GM18907 (cell line): ENCODE measurements around the gene SPTLC3.

ENCODE experiments used
- ATAC-seq: cut with Tn5 transposase; IDR thresholded peaks from one replicate; pipeline ENCODE4 v1.9.1; 2021; ENCODE audit warnings: mild to moderate bottlenecking, moderate library complexity; ENCODE audit not compliant: unreplicated experiment

Gene SPTLC3

DNA sequence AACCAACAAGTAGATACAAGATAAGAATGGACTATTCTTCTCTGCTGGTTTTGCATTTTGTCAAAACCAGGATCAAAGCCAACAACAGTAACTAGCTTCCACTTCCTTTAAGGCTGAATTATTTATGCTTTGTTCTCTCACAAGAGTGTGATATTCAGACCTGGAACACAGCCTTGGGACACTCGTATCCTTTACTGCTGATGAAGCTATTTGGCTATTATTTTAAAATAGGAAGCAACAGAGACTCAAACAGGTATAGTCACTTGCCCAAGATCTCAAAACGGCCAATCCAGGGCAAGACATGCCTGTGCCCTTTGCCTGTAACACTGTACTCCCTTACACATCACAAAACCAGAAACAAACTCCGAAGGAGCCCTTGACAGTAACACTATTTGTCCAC, 19.9 kb downstream of the SPTLC3 start:
- ATAC-seq, result no peak

DNA sequence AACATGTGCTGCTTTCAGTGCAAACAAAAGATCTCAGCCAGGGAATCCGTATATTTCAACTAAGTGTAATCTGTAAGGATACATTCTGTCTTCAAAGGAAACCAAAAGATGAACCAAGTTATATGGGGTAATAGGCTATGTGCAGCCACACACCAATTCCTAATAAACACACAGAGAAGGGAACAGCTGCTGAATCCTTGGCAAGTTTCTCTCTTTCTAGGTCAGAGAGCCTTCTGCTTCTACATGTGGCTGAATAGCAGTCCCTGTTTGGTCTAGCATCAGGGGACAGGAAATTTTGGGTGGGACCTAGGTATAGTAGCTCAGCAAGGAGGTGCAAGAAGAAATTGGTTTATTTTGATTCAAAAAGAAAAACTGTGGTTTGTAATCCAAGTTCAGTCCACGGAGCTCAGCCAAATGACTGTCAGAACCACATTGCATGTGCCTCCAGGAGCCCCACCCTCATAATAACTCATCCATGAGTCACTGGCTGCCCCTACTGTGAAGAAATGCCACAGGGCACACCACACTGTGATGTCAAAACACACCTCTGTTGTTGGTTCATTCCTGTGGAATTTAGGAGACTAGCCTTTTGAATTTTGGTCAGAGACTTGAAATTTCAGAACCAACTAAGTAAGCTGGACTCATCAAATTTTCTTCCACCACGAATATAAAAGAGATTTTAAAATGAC, 21.1 kb downstream of the SPTLC3 start:
- no peak for ATAC-seq

DNA sequence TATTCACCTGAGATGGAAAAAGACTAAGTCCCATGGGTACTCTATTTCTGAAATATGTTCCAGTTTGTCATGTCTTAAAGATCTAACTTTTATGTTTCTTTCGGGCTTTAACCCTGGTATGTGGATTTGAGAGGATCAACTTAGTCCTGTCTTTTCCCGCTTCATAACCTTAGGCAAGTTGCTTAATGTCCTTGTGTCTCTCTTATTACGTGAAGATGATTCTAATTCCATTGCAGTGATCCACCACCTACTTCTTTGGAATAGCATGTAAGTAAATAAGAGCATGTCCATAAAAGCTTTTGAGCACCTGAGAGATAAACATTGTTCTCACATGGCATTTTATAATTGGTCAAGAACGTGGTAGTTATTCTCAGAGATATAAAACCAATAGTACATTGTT, 23.0 kb downstream of the SPTLC3 start:
- ATAC-seq, result no peak

DNA sequence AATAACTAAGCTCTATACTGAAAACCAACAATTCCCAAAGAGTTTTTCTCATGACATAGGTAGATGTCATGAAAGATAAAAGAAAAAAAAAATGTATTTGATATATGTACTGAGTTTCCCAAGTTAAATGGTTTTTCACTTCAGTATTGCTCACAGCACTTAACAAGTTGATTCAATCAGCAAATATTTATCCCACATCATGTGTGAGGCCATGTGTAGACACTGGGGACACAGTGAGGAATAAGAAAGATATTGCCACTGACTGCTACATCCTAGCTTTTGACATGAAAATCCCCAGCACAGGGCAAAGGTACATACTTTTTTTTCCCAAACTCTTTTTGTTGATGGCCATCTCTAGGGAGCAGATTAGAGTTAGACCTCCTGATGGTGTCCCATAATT, 25.3 kb downstream of the SPTLC3 start:
- no peak for ATAC-seq

DNA sequence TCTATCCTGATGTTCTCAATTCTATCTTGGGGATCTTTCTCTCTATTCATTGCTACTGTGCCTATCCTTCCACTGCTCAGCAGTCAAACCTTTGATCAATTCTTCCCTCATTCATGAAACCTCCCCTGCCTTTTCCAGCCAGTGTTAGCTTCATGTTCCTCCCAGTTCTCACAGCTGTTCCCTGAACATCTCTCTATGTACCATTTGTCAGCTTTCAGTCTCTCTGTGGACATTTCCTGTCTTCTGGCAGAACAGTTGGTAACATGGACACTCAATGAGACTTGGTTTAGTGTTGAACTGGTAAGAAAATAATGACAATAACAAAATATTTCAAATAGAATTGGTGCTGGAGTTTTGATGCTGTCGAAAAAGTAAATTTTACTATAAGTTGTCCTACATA, 26.2 kb downstream of the SPTLC3 start:
- no peak for ATAC-seq

DNA sequence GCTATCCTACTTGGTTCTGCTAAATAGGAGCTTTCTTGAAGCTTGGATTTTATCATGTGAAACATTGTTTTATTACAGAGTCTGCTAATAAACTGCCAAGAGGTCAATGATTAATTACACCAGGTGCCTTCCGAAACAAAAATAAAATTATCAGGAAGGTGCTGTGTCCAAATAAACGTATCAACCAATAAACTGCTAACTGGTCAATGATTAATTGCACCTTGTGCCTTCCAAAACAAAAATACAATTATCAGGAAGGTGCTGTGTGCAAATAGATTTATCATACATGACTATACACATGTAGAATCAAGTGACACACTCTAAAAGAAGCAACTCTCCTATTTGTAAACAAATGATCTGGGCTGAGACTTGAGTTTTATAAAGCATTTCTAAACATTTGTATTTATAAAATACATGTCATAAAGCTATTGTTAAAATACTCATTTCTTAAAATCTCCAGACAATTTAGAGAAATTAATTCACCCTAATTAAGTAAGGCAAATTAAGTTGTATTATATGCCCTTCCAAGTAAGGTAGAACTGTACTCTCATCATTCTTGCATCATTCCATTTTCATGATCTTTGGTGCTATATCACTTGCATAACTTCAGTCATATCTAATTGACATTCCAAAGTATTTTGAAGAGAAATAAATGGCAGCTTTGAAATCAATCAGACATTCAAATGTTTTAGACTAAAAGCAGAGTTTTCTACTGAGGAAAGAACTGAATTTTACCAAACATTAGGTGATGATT, 26.8 kb downstream of the SPTLC3 start:
- ATAC-seq, result no peak

DNA sequence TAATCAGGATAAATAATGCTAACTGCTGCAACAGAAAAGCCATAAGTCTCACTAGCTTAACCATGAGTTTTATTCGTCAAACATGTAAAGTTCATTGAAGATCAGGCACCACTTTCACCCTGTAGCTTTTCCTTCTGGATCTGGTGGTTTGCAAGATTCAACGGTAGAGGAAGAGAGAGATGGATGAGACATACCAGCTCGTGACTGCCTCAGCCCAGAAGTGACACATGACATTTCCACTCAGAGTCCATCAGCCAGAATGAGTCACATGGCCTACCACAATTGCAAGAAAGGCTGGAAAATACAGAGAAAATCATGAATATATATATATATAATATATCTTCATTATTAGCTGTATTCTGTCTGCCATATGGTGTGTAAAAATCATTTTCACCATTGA, 29.0 kb downstream of the SPTLC3 start:
- no peak for ATAC-seq

DNA sequence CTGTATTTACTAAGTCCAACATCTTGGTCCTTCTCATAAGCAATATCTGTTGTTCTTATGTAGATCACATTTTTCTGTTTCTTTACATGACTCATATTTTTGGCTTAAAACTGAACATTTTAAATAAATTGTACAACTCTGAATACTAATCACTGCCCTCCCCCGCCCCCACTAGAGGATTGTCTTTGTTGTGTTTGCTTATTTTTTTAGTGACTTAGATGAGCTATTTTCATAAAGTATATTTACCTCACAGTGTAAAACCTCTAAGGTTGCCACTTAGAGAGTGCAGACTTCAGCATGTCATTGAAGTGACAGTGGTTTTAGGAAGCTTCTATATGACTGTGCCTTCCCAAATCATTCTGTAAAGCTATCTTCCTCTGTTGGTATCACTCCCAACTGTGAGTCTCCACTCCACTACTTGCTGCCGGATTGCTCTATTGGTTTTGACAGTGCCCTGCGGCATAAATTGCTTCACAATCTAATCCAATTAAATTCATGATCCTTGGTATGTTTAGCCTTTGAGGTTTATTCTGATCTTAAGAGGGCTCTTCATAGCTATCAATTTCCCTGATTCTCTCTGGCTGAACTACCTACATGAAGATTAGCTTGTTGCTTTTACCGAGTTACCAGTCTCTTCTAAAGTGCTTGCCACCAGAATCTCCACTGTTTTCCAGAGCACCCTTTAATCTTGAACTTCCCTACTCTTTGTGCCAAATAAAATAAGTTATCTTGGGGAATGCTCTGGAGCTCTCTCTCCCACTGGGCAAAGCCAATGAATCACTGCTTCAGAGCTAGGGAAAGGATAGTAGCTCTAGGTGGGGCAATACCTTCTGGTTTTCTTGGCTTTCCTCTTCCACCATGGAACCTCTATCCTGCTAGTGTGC, 33.0 kb downstream of the SPTLC3 start:
- no peak for ATAC-seq

DNA sequence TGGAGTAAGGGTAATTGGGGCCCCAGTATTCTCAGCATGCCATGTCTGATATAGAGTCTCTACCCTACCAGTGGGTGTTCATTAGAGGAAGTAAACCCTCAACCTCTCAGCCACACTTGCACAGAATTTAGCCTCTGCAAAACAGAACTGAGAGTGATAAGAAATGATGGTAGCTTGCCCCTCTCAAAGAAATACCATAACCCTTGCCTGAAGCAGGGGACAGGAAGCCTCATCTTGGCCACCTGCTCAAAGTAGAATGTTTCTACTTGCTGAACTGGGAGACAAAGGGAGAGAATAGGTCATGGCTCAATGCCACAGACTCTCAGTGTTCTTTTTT, 33.7 kb downstream of the SPTLC3 start:
- ATAC-seq, result no peak

DNA sequence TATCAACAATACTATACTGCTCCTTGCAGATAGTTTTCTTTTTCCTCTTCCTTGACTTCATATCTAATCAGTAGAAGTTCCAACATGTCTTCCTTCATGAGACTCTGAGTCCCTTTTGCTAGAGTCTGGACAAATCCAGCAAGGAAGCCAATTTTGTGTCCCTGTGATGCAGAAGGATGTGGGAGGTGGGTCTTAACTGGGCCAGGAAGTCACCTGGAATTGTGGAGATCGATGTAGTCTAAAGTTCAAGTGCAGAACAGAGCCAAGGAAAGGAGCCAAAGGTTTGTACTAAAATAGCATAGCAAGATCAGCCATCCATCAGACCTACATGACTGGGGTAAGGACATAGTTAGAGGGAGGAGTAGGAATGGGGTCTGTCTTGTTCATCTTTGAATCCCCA, 37.6 kb downstream of the SPTLC3 start:
- no peak for ATAC-seq

DNA sequence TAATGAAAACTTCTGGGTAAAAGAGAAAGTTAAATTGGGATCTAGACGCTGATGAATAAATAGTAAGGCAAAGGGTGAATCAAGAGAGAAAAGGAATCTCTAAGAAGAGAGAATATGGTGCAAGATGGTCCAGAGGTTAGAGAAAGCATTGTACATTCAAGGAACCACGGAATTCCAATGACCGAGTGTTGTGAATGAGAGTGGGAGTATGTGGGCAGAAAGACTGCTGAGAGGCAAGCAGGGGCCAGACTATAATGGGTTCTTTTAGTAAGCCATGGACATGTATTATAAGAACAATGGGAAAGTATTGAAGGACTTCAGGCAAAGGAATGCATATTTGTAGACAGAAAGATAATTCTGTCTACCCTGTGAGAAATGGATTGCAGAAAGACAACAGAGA, 45.2 kb downstream of the SPTLC3 start:
- ATAC-seq, result no peak

DNA sequence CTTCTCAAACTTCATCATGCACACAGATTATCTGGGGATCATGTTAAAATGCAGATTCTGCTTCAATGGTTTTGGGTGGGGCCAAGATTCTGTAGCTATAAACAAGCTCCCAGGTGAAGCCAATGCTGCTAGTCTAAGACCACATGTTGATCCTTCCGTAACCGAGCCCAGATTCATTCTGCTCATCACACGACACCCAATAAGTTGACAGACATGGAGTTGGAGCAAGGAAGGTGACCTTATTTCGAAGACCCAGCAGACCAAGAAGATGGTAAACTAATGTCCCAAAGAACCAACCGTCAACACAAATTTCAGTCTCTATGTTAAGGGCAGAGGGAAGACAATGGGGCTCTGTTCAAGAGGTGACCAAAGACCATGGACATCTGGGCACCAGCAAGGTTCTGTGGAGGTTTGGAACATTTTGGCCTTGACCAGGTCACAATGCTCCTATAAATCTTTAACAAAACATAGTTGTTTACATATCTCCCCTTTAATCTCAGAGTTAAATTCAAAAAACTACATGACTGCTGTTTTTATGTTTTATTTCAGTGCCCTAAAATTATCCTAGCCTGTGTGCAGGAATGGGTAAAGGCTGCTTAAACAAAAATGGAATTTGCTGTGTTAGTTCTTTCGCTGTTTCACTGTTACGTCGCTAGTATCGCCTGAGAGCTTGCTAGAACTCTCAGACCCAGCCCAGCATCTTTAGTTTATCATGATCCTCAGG, 50.1 kb downstream of the SPTLC3 start:
- ATAC-seq, result no peak

DNA sequence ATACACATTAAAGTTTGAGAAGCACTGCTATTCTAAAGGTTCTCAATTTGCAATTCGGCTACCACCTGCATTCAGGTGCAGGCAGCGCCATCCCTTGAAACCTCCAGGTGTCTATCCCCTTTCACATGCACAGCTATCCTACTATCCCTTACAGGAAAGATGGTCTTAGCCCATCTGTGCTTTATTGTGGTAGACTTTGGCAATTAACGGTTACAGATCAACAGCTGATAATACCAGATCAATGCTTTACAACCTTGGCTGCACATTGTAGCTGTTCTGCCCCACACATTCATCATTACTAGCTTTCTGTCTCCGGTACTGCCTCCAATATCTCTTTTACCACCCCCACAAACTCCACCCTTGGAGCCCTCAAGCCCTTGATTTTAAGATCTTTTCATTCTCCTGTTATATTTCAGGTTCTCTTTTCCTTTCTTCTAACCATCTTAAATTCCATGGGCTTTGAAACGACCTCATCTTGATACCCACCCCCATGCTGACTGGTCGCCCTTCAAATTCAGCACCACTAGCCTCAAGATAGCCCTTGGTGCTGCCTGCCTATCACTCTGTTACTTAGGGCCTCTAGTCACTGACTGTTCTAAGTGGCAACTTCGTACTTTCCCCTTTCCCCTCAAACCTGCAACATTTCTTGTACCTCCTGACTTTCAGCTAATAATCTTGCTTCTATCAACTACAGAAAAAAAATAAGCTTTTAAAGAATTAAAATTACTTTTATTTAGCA, 50.8 kb downstream of the SPTLC3 start:
- ATAC-seq, result no peak

DNA sequence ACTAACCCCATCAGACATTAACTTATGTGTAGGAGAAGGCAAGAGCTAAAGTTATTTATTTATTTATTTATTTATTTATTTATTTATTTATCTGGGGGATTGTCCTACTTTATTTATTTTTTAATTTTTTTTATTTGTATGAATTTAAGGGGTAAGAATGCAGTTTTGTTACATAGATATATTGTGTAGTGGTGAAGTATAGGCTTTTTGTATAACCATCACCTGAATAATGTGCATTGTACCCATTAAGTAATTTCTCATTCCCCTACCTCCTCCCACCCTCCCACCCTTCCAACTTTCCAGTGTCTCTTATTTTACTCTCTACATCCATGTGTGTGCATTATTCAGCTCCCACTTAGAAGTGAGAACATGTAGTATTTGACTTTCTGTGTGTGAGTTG, 51.6 kb downstream of the SPTLC3 start:
- ATAC-seq, result no peak

DNA sequence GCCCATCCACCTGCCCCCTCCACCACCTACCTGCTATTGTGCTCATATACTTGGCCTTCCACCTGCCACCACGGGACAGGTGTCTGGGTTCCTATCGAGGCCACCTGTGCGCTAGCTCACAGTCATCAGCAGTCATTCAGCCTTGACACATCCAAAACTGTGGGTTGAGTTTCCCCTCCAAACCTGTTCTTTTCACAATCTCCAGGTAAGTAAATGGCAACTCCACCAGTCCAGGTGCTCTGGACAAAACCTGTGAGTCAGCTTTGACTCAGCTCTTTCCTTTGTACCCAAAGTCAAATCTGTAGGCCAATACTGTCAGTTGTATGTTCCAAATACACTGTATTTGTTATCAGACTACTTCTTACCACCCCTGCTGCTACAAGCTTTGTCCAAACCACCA, 52.6 kb downstream of the SPTLC3 start:
- no peak for ATAC-seq

DNA sequence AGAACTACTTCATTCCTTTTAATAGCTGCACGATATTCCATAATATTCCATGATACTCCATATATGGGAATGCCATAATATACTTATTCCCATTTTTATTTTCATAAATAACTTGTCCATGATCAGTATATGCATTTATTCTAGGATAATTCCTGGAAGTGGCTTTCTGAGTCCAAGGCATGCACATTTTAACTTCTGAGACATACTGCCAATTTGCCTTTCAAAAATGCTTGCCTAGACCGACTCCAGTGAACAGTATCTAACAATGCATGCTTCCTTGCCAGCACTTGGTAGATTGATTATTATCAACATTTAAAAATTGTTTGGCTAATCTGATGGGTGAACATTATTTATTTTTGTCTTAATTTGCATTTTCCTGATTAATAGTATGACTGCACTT, 54.0 kb downstream of the SPTLC3 start:
- ATAC-seq, result no peak

DNA sequence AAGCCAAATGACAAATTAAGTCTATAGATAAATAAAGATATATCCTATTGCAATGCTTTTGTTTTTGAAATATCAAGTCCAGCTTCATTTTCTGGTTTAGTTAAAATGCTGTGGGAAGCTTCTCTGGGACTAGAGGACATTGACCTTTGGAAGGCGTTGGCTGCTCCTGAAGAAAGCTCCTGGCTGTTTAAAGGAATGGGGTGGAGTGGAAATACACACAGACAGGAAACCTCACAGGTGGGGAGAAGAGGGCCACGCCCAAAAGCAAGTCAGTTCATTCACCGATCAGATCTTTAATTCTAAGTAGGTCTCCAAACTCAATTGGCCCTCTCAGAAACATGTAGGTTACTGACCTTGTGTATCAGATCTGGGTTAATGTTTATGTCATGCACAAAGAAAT, 59.6 kb downstream of the SPTLC3 start:
- ATAC-seq, result no peak

DNA sequence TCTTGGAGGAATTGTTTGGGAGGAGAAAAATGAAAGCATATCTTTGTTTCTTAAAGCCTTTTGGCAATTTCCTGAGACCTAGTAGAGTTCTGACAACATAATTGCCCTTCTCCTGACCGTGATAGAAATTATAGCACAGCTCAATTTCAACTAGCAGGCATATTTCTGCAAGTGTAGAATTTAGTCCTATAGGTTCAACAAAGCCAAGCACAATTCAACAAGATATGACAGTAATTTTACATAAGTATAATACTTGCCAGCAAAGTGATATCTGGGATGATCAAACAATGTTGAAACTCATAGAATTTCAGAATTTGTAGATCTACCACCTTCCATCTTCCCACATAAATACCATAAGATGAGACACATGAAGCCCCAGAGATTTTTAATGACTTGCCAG, 73.1 kb downstream of the SPTLC3 start:
- no peak for ATAC-seq

DNA sequence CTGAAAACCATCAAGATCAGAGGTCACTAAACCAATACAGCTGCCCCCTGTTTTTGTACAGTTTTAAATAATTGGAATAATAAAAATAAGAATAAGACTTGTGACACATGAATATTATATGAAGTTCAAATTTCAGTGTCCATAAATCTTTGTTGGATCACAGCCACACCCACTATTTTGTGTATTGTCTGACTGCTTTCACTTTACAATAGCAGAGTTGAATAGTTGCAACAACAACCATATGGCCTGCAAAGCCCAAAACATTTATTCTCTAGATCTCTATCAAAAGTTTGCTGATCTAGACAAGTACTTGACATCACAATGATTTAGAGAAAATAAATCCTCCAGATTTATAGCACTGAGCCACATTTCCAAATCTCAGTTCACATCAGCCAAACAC, 73.6 kb downstream of the SPTLC3 start:
- no peak for ATAC-seq

DNA sequence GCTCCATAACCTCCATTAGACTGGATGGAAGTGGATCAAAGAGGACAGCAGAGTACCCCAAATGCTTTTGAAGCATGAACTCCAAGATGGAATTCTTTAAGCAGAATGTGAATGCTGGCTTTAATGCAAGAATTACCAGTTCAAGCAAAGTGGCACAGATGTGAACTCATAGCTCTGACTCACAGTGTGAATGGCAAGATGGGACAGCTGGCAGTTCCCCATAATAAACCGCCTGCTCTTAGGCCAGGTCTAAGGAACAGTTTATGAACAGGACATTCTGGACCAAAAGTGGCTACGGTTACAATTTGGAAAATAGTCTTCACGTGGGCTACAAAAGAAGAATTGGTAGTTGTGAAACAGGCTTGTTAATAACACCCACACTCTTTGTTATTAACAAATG, 76.5 kb downstream of the SPTLC3 start:
- no peak for ATAC-seq
